Fibroblast of peridontal ligament (primary cell): ENCODE measurements around the gene PIP5KL1.

Source experiments
- DNase-seq: peaks from one replicate; pipeline ENCODE4 v3.0.0-alpha.2; 2010; ENCODE audit errors: extremely low read depth

Gene PIP5KL1

GRCh38 chr9:127968042-127968441 is 37.5 kb upstream of the PIP5KL1 start:
- no peak for DNase-seq

DNA sequence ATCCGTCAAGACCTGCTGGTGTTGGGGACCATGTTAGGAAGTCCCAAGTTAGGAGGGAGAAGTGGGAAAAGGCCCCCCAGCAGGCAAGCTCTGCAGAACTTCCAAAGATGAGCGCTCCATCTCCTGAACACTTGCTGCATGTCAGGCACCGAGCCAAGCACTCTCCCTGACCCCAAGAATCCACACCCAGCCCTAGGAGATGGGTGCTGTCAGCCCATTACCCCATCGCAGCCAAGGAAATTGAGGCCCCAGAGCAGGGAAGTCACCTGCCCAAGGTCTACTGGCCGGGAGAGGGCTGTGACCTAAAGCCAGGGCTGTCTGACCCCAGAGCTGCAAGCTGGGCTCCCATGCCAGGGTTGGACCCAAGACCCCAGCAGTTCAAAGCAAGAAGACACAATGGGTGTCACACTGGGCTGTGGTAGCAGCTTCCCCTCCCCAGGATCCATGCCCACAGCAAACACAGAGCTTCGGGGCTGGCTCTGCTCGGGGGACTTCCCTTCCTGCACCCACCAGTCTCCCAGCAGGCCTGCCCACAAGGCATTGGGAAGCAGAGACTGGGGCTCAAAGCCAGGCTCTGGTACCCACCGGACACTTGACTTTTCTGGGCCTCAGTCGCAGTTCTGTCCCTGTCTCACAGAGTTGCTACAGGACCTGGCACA is 36.7 kb upstream of the PIP5KL1 start:
- no peak for DNase-seq

DNA sequence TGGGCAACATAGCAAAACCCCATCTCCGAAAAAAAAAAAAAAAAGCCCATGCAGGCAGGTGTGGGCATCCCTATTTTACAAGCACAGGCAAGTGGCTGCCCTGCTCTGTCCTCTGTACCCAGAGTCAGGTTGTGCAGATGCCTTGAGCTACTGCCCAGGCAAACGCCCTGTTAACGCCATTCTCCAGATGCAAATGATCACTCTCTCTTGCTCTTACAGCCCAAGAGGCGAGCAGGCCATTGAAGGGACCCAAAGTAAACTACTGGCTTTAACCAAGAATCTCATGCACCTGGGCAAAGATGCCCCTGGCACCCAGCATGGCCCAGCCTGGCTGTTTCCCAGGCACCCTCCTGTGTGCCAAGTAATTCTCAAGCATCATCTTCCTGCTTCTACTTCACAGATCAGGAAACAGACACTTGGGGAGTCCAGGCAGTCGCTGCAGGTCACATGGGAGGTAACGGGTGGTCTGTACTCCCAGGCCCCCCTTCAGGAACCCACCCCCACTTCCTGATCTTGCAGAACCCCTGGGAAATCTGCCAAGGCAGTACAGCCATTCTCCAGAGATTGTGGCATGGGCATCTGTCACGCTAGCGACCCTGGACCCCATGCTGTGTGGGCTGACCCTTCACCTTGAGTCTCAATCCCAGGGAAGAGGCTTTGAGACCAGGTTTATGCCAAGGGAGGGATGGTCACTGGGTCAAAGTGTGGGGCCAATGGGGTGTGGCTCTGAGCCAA is 36.0 kb upstream of the PIP5KL1 start:
- no peak for DNase-seq

GRCh38 chr9:127965953-127966352 is 35.4 kb upstream of the PIP5KL1 start:
- no peak for DNase-seq

DNA sequence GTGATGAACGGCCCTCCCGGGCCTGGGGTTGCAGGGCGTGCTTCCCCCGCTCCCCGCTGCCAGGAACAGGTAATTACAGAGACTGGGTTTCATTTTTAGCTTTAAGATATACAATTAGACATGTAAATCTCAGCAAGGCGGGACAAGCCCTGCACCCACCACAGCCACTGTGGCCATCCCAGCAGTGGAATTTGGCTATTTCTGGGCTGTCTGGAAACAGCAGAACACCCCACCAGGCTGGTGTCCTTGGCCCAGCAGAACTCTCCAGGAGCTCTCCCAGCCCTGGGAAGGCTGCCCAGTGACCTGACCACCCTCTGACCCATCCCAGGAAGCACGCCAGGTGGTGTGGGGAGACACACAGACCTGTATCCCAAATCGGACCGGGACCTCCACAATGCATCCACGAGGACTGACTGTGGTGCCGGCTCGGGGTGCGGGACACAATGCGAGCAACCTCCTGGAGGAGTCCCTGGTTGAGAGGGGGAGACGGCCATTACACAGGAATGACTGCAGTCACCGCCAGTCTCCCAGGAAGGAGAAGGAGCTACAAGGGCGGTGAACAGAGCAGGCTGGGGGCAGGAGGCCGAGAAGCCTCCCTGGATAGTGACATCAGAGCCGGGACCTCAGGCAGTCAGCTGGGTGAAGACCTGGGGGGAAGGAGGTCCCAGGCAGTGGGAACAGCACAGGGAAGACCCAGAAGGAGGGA is 32.9 kb upstream of the PIP5KL1 start:
- DNase-seq: no peak

GRCh38 chr9:127963041-127963358 is 32.4 kb upstream of the PIP5KL1 start:
- DNase-seq: no peak

DNA sequence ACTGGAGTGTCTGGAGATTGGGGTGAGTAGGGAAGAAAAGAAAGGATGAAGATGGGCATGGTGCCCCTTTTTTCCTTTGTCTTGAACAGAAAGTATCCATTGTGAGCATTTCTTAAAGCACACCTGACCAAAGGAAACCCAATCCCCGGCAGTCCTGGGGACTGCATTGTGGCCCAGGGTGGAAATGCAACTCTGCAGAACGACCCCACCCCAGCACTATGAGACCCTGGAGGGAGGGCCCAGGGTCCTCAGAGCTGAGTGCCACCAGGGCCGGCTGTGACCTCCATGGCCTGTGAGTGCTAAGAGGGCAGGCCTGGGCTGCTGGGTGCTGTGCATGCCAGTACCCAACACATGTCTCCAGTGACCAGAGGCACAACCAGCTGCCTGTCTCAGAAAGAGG is 31.7 kb upstream of the PIP5KL1 start:
- DNase-seq: no peak

DNA sequence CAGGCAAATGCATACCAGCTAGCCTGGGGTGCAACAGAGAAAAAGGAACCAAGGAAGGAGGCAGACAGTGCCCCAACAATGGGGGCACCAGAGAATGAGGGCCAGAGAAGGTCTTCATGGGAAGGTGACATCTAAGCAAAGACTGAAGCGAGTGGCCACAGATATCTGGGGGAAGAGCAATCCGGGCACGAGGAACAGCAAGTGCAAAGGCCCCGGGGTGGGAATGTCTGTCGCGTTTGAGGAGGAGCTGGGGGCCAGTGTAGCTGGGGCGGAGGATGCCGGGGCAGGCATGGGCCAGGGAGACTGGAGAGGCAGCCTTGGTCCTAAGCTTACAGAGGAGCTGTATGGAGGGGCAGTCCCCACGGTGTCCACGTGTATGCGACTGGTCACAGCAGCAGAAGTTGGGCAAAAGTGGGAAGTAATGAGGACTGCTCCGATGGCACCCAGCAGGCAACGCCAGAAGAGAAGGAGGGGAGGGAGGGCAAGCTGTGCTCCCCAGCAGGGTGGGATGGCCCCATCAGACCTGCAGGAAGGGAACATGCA is 31.1 kb upstream of the PIP5KL1 start:
- no peak for DNase-seq

- no peak for DNase-seq
Measured at GRCh38 chr9:127961155-127961490, 30.5 kb upstream of the PIP5KL1 start.

DNA sequence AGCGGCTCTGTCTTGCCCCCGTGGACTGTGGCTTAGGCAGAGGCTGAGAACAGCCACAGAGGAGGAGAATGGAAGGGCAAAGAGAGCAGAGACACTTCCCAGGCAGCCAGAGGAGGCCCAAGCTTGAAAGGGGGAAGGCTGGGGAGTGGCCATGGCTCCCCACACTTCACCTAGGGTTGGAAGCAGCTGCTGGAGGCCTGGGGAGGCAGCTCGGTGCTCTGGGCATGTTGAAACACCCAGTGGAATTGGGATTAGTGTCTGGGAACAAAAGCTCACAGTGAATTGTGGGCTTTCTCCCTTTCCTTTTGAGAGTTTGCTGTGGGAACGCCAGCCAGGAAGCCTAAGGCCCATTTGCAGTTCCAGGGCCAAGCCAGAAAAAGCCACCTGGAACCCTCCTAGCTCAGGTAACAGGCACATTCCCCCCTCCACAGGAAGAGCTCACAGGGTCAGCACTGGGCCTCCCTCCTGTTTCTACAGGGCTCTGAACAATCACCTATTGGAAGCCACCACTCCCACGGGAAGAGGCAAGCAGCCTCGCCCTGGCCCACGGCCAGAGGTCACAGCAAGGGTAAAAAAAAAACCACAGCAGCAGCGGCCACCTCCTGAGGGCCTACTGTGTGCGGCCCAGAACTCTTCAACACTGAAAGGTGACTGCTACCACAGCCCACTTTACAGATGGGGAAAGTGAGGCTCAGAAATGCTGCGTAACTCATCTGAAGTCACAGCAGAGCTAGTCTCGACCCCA is 30.0 kb upstream of the PIP5KL1 start:
- no peak for DNase-seq

DNA sequence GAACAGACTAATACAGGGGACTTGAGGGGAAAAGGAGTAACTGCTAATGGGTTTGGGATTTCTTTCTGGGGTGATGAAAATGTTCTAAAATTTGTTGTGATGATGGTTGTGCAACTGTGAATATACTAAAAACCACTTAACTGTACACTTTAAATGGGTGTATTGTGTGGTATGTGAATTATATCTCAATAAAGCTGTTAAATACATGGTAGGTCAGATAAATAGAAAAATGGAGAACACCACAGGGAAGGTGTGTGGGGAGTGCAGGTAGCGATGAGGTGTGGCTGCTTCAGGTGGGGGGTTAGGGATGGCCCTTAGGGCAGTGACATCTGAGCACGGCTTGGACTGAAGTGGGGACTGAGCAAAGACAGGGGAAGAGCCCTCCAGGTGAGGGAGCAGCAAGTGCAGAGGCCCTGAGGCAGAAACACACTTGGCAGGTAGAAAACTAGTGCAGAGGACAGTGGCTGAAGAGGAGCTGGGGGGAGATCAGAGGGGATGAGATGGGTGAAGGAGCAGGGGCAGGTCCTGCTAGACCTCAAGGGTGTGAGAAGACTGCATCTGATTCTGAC is 29.3 kb upstream of the PIP5KL1 start:
- no peak for DNase-seq

DNA sequence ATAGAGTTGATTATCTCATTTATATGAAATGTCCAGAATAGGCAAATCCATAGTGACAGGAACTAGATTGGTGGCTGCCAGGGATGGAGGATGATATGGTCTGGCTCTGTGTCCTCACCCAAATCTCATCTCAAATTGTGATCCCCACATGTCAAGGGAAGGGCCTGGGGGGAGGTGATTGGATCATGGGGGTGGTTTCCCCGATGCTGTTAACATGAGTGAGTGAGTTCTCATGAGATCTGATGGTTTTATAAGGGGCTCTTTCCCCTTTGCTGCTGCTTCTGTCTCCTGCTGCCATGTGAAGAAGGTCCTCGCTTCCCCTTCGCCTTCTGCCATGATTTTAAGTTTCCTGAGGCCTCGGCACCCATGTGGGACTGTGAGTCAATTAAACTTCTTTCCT is 28.8 kb upstream of the PIP5KL1 start:
- DNase-seq: no peak

DNA sequence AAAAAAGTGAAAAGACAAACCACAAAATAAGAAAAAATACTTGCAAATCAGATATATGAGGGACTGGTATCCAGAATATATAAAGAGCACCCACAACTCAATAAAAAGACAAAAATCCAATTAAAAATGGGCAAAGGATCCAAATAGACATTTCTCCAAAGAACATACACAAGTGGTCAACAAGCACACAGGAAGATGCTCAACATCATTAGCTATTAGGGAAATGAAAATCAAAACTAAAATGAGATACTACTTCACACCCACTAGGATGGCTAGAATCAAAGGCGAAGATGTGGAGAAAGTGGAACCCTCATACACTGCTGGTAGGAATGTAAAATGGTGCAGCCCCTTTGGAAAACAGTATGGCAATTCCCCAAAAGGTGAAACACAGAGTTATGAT is 28.2 kb upstream of the PIP5KL1 start:
- no peak for DNase-seq

DNA sequence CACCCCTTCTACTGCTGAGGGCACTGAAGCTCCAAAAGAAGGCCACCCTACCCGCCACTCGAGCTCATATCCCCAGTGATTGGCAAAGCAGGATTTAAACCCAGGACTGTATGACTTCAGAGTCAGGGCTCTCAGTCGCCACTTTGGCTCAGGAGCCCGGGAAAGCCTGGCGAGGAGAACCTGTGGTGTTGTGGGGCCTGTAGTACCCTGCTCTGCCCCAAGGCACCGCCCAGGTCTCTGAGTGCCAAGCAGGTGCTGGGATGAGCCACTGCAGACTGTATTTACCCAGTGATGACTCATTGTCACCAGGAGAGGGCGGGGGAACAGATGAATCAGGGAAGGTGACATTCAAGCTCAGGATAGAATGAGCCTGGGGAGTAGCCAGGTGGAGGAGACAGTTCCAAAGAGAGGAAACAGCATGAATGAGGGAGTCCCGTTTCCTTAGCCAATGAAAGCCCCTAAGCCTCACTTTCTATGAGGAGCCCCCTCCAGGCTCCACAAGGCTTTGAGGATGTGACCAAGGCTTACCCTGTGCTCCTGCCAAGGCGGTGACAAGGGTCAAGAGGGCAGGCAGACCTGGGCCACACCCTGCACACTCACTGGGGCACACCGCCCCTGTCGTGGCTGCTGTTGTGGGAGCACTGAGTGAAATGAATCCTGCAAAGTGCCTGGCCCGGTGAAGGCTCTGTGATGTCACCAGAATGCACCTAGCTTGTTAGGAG is 24.9 kb upstream of the PIP5KL1 start:
- no peak for DNase-seq

GRCh38 chr9:127954831-127955293 is 24.3 kb upstream of the PIP5KL1 start:
- DNase-seq: no peak

DNA sequence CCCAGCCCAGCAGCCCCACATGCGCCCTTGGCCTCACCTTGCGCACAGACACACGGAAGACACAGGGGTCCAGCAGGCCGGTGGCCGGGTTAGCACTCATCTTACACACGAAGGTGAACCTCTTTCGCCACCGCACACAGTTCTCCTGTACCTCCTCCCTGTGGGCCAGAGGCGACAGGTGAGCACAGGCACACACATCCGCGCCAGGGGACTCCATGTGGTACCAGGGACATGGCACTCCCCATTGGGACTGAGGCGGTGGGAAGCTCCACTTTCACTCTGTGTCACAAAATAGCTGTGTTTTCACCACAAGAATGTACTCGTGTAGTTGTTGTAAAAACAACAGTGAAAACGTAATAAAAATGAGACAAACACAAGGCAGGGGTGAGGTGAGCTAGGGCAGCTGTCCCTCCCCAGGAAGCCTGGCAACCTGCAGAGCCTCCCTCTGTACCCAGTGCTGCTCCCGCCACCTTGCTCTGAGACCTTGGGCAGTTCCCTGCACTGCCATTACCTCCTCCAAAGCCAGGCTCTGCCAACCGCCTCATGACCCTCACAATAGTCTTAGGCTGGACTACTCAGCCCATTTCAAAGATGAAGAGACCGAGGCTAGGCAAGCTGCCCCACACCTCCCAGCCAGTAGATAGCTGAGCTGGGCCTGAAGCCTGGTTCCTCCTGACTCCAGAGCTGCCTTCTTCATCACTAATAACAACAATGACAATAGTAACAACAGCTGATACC is 23.4 kb upstream of the PIP5KL1 start:
- DNase-seq: no peak

- no peak for DNase-seq
Measured at GRCh38 chr9:127953154-127953553, 22.6 kb upstream of the PIP5KL1 start.

DNA sequence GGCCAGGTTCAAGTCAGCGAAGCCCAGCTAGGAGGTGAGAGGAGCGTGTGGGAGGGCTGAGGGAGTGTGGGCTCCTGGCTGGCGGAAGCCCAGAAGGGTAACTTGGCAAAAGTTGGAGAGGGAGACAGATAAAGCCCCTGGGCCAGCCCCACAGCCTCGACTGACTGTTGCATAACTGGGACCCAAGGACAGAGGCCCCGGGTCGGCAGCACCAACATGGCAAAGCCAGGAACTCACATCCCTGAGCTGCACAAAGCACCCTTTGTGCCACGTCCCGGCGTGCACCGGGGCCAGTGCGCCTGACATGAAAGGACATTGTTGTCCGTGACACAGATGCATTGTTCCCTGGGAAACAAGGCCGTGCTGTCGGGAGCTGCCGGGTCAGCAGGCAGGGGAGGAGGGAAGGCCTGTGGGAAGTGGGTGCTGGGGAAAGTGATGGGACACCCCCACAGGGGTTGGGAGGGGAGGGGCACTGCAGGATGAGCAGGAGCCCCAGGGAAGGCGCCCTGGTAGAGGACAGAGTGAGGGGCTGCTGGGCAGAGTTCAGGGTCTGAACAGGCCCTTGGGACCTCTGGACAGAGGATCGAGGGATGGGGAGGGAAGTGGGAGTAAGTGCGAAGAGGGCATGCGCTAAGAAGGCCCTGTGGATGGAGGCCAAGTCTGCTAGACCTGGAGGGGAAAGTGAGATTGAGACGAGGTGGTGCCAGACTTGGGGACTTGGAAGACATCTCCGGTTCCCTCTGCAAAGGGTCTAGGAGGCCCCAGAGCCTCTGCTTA is 20.1 kb upstream of the PIP5KL1 start:
- DNase-seq: no peak

- DNase-seq: no peak
Measured at GRCh38 chr9:127949827-127950512, 19.4 kb upstream of the PIP5KL1 start.
